ENCODE measurements around the gene UBE2K.
"Not testable (repeated sequence)": the region's sequence is repeated elsewhere in the genome, so short reads cannot be mapped to it uniquely, and the experiment has no call there.

Gene UBE2K

GRCh38 chr4:39698424-39699009 is 581 bp downstream of the UBE2K start:
- DNase-seq, result no peak

GRCh38 chr4:39699687-39700409 is 1.9 kb downstream of the UBE2K start:
- no peak for DNase-seq

GRCh38 chr4:39700554-39700953 is 2.6 kb downstream of the UBE2K start:
- no peak for DNase-seq

GRCh38 chr4:39702716-39703115 is 4.8 kb downstream of the UBE2K start:
- no peak for DNase-seq

- not testable (repeated sequence) for DNase-seq
These were observed 6.9 kb downstream of the UBE2K start for GRCh38 chr4:39704789-39705188.

- no peak for DNase-seq
These were observed 8.4 kb downstream of the UBE2K start for GRCh38 chr4:39706334-39706733.

GRCh38 chr4:39706741-39707511 is 9.0 kb downstream of the UBE2K start:
- DNase-seq, result no peak

GRCh38 chr4:39710098-39710896 is 12.4 kb downstream of the UBE2K start:
- no peak for DNase-seq

GRCh38 chr4:39712819-39713607 is 15.1 kb downstream of the UBE2K start:
- DNase-seq, result no peak

- DNase-seq, result no peak
These were observed 15.8 kb downstream of the UBE2K start for GRCh38 chr4:39713691-39714090.

- no peak for DNase-seq
These were observed 16.2 kb downstream of the UBE2K start for GRCh38 chr4:39714166-39714565.

- no peak for DNase-seq
These were observed 17.9 kb downstream of the UBE2K start for GRCh38 chr4:39715788-39716187.

- DNase-seq, result no peak
These were observed 18.4 kb downstream of the UBE2K start for GRCh38 chr4:39716356-39716755.

GRCh38 chr4:39717743-39718142 is 19.8 kb downstream of the UBE2K start:
- DNase-seq, result not testable (repeated sequence)

- no peak for DNase-seq
These were observed 20.7 kb downstream of the UBE2K start for GRCh38 chr4:39718366-39719323.

GRCh38 chr4:39719804-39720580 is 22.1 kb downstream of the UBE2K start:
- no peak for DNase-seq

- DNase-seq, result not testable (repeated sequence)
These were observed 23.3 kb downstream of the UBE2K start for GRCh38 chr4:39721273-39721672.

- DNase-seq, result no peak
These were observed 23.9 kb downstream of the UBE2K start for GRCh38 chr4:39721788-39722187.

- no peak for DNase-seq
These were observed 31.6 kb downstream of the UBE2K start for GRCh38 chr4:39729557-39729956.

- DNase-seq, result no peak
These were observed 32.1 kb downstream of the UBE2K start for GRCh38 chr4:39730072-39730471.
